ENCODE results near the gene CERS3.

CERS3 gene

DNA sequence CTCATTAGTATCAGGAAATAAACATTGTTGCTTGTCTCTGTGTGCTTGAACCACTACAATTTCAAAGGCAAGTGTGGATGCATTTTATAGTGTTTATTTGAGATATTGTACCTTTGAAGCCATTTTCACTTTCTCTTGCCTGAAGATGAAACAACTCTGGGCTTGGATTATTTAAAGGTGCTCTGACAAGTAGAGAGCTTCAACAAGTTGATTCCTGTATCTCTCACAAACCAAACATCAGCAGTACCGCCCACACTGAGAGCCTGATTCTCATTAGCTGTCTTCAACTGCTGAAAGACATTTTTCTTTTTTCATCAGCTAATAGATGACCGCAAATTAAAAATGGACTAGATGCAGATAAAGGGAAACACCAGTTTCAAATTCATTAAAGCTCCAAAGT, 806 bp upstream of the CERS3 start:
- ATAC-seq: no peak
- no peak for DNase-seq

DNA sequence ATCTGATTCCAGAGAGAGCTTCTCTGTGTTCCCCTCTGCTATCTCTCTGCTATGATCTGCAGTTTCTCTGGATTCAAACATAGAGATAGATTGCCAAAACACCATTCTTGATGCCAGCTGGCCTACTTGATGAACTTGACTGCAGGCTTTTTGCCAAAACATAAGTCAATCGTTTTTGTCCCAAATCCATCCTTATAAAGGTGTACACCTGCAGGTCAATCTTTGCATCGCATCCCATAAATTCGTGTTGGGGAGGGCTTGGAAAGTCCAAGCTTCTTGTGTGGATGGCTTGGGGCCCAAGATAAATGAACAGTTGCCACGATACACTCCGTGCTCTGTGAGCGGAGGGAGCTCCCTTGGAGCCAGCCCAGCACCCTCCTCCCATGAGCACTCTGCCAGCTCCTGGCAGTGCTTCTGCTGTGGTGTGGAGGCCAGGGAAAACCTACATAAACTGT, 2.7 kb downstream of the CERS3 start:
- no peak for DNase-seq
- no peak for ATAC-seq

- DNase-seq (no peak), ATAC-seq (no peak)
Measured at GRCh38 chr15:100525436-100525835, 3.3 kb downstream of the CERS3 start.

DNA sequence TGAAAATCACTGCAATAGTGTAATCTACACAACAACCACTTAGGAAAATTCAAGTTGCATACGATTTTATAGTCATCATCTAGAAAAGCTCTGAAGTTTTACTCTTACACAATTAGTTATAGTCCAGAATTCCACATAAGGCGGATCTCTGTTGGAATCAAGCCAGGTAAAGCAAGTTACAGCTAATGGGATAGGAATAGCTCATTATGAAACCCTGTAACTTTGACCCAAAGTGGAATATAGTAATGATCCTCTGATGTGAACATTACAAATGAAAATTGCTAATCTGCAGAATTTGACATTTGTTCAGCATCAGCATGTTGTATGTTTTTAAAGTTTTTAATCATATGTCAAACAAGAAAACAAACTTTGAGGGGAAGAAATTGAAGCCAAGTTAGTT, 4.4 kb downstream of the CERS3 start:
- no peak for DNase-seq
- no peak for ATAC-seq

DNA sequence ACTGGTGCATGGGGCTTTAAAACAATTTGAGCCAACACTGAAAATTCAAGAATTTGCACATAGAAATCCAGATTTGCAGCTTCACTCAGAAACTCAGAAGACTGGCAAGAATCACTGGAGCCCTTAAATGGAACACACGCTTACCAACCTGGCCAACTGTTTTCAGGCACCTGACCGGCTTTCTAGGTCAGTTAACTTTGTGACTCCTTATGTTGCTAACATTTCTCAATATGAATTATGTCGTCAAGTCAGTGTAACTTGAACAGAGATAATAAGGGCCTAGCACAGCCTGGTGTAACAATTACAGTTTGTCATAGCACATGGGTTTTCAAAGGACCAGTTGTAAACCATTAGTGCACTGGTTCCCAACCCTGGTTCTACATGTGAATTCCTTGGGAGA, 6.8 kb downstream of the CERS3 start:
- DNase-seq (no peak), ATAC-seq (no peak)

DNA sequence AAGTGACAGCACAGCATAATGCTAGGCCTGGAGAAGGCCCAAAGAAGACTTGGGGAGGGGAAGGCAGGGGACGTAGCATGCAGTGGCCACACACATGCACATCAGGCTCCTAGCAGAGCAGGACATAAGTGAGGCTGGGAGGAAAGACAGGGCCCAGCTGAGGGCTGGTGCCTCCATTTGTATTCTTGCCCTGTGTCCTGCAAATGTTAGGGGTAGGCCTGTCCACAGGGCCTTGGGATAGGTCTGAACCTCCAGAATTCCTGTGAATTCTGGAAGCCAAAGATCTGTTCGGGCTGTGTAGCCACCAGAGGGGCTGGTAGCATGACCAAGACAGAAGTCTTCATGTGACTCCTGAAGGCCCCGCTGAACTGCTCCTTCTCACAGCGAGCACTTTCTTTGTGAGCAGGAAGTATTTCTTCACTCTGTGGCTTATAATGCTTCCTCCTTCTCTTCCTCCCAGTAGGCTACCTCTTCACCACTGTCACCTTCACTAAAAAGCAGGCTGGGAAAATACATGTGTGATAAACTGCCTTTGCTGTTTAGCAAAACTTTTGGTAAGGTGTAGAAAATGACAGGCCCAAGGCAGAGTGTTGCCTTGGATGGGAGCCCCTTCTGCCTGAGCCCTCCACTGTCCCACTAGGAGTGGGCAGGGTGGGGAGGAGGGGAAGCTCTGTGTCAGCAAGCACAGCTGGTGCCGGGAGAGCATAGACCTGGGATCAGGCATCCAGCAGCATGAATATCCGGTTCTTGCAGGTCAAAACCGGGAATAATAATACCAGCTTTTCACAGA, 8.4 kb downstream of the CERS3 start:
- no peak for DNase-seq
- peak; percentile 32 for ATAC-seq

GRCh38 chr15:100517846-100518245, 10.9 kb downstream of the CERS3 start:
- DNase-seq (no peak), ATAC-seq (no peak)

- no peak for DNase-seq
- ATAC-seq: no peak
Measured at GRCh38 chr15:100516643-100517512, 11.9 kb downstream of the CERS3 start.

DNA sequence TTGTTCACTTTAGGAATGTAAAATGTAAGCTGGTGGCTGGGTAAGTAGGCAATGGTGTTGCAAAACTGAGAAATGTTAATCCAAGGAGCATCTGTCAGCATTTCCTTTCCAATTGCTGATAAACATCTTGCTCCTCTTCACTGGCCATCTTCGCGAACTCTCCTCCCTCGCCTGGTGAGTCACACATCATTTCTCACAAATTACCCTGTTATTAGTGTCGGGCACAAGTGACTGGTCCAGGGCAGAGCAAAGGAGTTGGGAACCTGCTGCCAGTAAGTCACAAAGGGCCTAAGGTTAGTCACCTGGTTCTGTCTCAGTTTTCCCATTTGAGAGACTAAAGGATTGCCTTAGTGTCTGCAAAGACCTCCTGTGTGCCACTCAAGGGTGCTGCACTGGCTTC, 13.0 kb downstream of the CERS3 start:
- no peak for ATAC-seq
- DNase-seq: no peak

GRCh38 chr15:100508641-100509300, 20.0 kb downstream of the CERS3 start:
- DNase-seq (no peak), ATAC-seq (no peak)

GRCh38 chr15:100502651-100503050, 26.1 kb downstream of the CERS3 start:
- ATAC-seq: no peak
- DNase-seq: no peak

- DNase-seq (no peak), ATAC-seq (no peak)
Measured at GRCh38 chr15:100501117-100501516, 27.6 kb downstream of the CERS3 start.

GRCh38 chr15:100500226-100500990, 28.3 kb downstream of the CERS3 start:
- ATAC-seq (no peak), DNase-seq (no peak)

DNA sequence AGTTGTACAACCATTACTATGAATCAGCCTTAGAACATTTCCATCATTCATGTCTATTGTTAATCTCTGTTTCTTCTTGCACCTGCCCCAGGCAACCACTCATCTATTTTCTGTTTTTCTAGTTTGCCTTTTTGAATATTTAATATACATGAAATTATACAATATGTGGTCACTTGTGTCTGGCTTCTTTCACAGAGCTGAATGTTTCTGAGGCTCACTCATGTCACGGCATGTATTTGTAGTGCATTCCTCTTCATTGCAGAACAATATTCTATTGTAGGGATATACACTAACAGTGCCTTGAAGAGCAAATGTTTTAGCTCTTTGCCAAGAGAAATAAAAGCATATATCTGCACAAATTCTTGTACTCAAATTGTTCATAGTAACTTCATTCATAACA, 32.9 kb downstream of the CERS3 start:
- DNase-seq (no peak), ATAC-seq (no peak)

DNA sequence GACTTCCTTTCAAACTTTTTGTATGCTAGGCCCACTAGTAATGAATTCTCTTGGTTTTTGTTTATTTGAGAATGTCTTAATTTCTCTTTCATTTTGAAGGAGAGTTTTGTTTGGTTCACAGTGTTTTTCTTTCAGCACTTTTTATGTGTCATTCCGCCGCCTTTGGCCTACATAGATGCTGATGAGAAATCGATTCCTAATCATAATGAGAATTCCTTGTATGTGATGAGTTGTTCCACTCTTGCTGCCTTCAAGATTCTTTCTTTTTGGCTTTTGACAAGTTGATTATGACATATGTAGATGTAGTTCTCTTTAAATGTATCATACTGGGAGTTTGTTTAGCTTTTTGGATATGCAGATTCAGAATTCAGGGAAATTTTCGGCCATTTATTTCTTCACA, 35.5 kb downstream of the CERS3 start:
- DNase-seq (no peak), ATAC-seq (no peak)

- DNase-seq: no peak
- ATAC-seq: no peak
Measured at GRCh38 chr15:100484443-100484842, 44.3 kb downstream of the CERS3 start.

DNA sequence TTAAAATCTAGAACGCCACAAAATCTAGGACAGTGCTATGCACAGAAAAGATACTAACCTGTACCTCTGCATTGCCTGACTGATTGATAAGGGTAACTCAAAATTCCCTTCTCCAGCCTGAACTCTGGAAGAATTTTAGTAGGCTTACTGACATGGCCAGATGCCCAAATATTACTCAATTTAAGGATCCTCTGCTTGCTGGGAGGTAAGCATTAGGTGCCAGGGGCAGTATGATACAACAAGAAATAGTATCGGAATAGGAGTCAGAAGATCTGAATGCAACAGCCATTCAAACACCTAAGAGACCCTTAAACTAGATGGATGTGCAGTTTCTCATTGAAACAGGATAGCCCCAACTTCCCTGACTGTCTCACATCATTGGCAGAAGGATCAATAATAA, 45.4 kb downstream of the CERS3 start:
- ATAC-seq: no peak

DNA sequence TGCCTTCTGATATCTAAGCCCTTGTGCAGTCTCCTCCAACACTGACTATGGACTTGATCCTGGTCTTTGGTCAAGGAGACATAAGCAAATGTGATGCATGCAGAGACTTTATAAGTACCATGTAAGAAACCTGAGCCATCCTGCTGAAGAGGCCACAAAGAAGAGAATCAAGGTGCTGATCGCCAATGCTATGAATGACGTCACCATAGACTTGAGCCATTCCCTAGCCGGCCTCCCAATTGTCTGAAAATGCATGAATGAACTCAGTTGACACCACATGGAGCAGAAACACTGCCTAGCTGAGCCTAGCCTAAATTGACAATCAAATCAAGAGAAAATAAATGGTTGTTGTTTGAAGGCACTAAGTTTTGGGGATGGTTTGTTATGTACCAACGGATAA, 51.9 kb downstream of the CERS3 start:
- DNase-seq (no peak), ATAC-seq (no peak)

More for the DNA sequence above, 45.4 kb downstream of the CERS3 start:
- no peak for DNase-seq

DNA sequence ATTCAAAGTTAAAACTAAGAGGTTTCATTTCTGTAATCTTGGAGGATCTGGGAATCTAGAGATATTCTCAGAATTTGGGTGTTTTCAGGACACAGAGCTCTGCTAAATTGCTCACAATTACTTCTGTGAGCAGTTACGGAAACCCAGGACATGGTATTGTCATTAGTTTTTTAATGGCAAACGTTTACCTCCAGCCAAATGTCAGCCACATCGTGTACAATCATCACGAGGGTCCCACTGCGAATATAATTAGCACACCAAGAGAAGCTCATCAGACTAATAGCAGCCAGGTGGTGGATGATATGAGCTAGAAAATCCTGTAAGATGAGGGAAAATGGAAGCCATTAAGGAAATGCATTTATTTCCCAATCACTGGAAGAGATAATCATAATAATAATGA, 56.0 kb downstream of the CERS3 start:
- no peak for ATAC-seq
- DNase-seq: no peak

GRCh38 chr15:100471933-100472332, 56.8 kb downstream of the CERS3 start:
- no peak for ATAC-seq
- no peak for DNase-seq

- no peak for ATAC-seq
- DNase-seq: no peak
Measured at GRCh38 chr15:100468285-100468684, 60.5 kb downstream of the CERS3 start.

DNA sequence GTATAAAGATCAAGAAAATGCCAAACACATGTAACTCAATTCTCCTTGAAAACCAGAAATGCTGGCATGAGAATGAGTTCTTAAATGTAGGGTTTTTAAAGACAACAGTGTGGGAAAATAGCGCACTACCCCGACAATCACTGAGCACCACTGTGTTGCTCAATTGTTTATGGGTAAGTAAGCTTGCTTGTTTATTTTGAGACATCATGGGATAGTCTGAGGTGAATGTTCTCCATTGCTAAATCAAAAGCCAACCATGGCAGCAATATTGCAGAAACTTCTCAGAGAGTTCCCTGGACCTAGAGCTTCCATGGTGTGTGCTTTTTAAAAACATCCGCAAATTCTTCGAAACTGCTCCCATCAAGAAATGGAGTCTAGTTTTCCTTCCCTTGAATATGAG, 62.7 kb downstream of the CERS3 start:
- no peak for ATAC-seq
- no peak for DNase-seq
